GM18526 (cell line): Measurements from ENCODE around the gene ERBB4.

Experiments used
- POLR2A ChIP-seq: IDR thresholded peaks from 3 replicates; pipeline ENCODE4 v1.6.1; 2011; ENCODE audit not compliant: insufficient read length; ENCODE audit errors: extremely low read depth

The ERBB4 gene

DNA sequence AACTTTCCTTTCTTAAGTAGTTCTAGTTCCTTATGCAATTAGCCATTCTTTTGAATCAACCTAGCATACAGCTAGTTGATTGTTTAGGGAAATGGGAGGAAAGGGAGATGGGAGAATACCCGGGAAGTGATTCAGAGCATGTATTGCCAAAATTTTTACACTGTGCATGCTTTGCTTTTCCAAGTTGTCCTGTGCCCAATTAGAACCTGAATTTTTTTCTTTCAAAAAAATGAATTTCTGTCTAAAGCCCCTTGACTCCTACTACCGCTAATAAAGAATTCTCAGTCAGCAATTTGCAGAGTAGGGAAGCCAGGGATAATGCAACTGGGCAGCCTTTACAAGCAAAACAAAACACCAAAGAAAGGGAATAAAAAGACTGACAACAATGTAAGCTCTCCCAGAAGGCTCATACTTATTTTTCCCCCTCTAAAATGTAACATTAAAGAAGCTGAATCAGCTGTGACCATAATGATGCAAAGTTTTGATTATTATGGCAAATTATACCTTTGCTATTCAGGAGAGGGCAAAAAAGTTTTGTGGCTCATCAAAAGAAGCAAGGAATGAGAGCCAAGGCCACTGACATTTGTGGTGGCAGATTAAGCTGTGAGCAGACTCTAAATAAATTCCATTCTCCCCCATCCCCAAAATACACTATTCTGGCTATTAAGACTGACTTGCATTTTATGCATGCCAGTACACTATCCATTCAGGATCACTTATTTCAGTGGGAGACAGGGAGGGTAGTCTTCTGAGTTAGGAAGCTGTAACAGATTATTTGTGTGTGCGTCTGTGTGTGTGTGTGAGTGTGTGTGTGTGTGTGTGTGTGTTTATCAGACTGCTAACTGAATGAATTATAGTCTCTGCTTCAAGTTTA is 174.3 kb downstream of the ERBB4 start:
- no peak for TF ChIP-seq POLR2A

GRCh38 chr2:212361174-212361756 is 177.3 kb downstream of the ERBB4 start:
- TF ChIP-seq POLR2A = no peak

DNA sequence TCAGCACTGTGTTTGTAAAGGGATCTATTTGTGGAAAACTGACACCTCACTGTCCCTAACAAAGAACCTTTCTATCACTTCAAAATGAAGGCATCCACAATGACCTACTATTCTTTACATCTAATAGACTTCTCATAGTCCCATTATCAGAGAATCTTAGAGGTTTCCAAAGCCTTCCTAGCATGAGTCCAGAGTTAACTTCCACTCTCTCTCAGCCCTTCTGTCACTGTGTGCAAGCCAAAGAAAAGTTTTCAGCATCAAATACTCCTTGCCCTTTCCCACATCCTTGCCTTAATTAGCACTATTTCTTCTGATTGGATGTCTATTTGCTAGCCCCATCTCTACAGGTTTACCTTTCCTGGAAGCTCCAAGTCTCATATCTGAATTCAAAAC is 178.5 kb downstream of the ERBB4 start:
- no peak for TF ChIP-seq POLR2A

DNA sequence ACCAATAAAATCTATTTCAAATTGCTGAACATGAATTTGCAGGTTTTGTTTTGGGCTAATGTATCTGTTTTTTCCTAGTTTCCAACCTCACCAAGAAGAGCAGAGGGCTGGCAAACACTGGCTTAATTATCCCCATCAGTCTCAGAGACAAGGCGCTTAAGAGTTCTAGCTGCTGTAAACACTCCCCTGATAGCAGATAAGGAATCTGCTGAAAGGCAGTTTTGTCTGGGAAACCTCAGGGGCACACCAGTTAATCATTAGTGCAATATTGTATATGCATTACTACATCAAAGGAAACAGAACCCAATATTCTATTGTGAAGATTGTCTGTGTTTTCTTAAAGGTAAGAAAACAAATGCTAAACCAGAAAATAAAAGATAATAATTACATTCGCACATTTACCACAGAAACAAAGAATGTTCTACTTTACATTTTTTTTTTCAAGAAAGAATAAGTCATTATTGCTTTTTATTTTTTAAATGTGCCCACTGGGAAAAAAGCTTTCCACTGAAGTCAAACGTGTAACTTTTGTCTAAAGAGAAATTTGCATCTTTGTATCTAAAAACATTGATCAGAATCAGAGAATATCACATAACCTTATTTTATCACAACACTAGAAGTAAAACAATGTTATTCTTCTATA is 179.1 kb downstream of the ERBB4 start:
- TF ChIP-seq POLR2A = no peak

DNA sequence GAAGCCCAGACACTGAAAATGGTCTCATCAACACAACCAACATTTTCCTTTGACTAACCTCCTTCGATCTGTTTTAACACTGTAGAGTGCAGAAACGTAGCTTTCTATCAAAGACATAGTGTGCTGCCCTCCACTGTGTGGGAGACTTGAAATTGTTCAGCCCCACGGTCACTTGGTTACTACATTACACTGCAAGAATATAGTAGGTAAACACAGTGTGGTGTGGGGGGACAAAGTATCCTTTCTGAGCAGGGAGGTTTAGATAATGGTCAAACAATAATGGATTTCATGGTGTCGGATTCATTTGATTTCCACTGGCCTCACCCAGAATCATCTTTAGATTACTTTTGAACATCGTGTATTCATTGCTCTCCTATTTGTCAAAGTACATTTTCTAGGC is 181.0 kb downstream of the ERBB4 start:
- no peak for TF ChIP-seq POLR2A

DNA sequence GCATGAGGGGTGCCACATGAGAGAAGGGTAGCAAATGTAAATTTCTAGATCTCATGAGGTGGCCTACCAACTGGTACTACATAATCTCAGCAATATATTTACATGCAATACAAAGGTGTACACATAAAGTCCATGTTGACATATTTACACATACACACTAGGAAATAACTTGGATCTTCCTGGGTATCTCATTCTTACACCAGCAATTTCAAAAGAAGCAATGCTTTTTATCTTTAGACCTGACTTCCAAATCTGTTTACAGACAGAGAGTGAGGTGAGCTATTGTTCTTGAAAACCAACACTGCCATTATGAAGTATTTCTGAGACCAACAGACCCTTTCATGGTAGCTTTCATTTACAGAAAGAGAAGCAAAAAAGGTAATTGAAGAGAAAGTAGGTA is 184.2 kb downstream of the ERBB4 start:
- TF ChIP-seq POLR2A = no peak

DNA sequence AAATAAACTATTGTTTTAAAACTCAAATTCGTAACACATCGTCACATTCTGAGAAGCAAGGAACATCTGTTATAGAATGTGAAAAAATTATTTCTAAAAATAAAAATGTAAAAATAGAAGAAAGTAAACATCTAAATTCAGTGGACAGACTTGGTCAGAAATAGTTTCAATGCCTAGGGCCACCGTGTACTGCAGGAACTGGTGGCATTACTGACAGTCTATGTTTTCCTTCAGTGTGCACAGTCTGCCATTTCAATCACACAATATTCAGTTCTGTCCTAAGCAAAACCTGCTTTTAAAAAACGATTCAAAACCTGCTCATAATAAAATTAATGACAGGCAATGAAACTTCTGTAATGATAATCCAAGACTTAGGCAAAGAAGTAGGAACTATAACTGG is 190.1 kb downstream of the ERBB4 start:
- no peak for TF ChIP-seq POLR2A

GRCh38 chr2:212346865-212347264 is 191.7 kb downstream of the ERBB4 start:
- no peak for TF ChIP-seq POLR2A

DNA sequence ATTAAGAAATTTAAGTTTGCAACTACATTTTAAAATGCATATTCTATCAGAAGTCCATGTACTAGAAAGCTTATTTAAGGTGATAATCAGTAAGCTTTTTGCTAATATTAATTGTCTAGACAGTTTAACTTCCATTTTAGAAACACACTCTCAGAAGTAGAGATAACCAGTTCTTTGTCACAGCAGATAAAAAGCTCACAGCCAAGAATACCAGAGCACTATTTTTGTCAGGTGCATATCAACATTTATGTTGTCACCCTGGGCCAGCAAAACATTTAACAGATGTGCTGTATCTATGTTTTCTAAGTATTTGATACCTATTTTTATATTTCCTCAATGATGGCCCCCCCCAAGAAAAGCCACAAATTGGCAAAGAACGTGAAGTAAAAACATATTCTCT is 192.6 kb downstream of the ERBB4 start:
- no peak for TF ChIP-seq POLR2A

DNA sequence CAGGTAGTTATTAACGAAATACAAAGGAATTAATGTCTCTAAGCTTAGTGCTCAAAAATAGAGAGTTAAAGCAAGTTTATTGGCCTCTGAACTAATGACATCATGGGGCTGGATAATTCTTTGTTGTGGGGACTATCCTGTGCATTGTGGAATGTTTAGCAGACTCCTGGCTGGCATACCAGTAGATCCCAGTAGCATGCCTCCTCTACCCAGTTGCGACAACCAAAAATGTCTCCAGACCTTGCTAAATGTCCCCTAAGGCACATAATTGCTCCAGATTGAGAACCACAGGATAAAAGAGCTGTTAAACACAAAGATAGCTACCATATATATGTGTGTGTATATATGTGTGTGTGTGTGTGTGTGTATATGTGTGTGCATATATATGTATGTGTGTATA is 194.5 kb downstream of the ERBB4 start:
- TF ChIP-seq POLR2A = no peak

GRCh38 chr2:212343167-212343566 is 195.4 kb downstream of the ERBB4 start:
- no peak for TF ChIP-seq POLR2A

- TF ChIP-seq POLR2A = no peak
Observed at GRCh38 chr2:212337486-212338343, 200.9 kb downstream of the ERBB4 start.

- TF ChIP-seq POLR2A = no peak
Observed at GRCh38 chr2:212337036-212337435, 201.6 kb downstream of the ERBB4 start.

GRCh38 chr2:212330263-212330662 is 208.3 kb downstream of the ERBB4 start:
- no peak for TF ChIP-seq POLR2A

DNA sequence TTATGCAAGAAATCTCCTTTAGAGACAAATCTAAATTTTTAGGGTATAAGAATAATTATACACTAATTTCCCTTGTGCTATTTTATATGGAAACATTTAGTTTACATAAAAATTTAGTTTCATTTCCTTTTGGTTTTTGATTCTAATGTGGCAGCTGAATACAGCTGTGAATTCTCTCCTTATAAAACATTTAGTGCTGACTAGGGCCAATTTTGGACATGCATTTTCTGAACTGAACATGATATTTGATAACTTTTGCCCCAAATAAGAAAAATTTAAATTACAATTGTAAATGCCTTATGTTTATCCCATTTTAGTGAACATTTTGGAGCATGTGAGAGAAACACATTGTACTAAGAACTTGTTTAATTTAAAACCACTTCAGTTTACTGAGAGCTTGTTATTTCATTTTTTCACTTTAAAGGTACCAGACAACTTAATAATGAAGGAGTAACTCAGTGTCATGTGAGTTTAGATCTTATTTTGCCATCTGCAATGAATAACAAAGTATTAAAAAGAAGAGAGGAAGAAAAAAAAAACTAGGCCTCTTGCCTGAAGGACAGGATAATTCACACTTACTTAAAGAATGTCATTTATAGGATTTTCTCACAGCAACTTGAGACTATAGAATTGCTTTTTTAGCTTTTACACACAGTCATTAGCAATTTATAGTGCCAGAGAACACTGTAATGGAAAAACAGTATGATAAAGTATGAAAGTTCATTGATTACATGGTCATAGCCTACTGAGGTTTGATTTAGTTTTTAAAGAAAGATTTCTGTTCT is 209.7 kb downstream of the ERBB4 start:
- TF ChIP-seq POLR2A = no peak

GRCh38 chr2:212328136-212328535 is 210.5 kb downstream of the ERBB4 start:
- TF ChIP-seq POLR2A = no peak
